Adrenal gland (tissue), 5 donors: Measurements from ENCODE around the gene SLC25A1.

ENCODE experiments used
- POLR2A ChIP-seq, 2 donors: fragments of 450-650 bp; IDR thresholded peaks; one replicate each; pipeline ENCODE4 v1.6.1; 2017; ENCODE audit warnings: antibody characterized with exemption in 2 of 2, mild to moderate bottlenecking in 2 of 2, moderate library complexity in 1 of 2
- TF ChIP-seq, protein P1 (sequence below), 6 experiments: fragments of 450-650 bp in 4 of 6; fragments of 200-600 bp in 2 of 6; sonication (generic) in 1 of 6; IDR thresholded peaks; 1 replicate in 5 of 6; 2 replicates in 1 of 6; pipeline versions ENCODE4 v1.5.1 to v1.8.0; 2016 to 2021; ENCODE audit warnings: antibody characterized with exemption in 6 of 6, mild to moderate bottlenecking in 2 of 6, moderate library complexity in 1 of 6
- donor health status: DM: no; HTN: no; CAD: no.

DNA sequence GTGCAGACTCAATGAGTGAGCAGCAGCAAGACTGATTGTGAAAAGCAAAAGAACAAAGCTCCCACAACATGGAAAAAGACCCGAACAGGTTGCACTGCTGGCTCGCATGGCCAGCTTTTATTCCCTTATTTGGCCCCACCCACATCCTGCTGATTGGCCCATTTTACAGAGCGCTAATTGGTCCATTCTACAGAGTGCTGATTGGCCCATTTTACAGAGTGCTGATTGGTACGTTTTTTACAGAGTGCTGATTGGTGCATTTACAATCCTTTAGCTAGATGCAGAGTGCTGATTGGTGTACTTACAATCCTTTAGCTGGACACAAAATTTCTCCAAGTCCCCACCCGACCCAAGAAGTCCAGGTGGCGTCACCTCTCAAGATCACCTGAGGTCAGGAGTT lies 15.3 kb upstream of the SLC25A1 start:
- TF ChIP-seq, protein P1, sequence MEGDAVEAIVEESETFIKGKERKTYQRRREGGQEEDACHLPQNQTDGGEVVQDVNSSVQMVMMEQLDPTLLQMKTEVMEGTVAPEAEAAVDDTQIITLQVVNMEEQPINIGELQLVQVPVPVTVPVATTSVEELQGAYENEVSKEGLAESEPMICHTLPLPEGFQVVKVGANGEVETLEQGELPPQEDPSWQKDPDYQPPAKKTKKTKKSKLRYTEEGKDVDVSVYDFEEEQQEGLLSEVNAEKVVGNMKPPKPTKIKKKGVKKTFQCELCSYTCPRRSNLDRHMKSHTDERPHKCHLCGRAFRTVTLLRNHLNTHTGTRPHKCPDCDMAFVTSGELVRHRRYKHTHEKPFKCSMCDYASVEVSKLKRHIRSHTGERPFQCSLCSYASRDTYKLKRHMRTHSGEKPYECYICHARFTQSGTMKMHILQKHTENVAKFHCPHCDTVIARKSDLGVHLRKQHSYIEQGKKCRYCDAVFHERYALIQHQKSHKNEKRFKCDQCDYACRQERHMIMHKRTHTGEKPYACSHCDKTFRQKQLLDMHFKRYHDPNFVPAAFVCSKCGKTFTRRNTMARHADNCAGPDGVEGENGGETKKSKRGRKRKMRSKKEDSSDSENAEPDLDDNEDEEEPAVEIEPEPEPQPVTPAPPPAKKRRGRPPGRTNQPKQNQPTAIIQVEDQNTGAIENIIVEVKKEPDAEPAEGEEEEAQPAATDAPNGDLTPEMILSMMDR (IDR thresholded peaks at IDR 0.05), result no peak
- TF ChIP-seq POLR2A (IDR thresholded peaks at IDR 0.05), result no peak
